Testis (tissue), 2 donors: ENCODE data around the gene CYP4F12.

Experiments
- CTCF ChIP-seq, 3 experiments: fragments of 450-650 bp in 2 of 3; fragments of 200-600 bp in 1 of 3; sonication (generic) in 1 of 3; IDR thresholded peaks; one replicate each; pipeline ENCODE4 v1.5.1; 2016 to 2019; ENCODE audit warnings: antibody characterized with exemption in 3 of 3, mild to moderate bottlenecking in 2 of 3, moderate library complexity in 1 of 3
- POLR2A ChIP-seq: fragments of 450-650 bp; IDR thresholded peaks from one replicate; pipeline ENCODE4 v1.6.1; 2017; ENCODE audit warnings: antibody characterized with exemption, mild to moderate bottlenecking, moderate library complexity

DNA sequence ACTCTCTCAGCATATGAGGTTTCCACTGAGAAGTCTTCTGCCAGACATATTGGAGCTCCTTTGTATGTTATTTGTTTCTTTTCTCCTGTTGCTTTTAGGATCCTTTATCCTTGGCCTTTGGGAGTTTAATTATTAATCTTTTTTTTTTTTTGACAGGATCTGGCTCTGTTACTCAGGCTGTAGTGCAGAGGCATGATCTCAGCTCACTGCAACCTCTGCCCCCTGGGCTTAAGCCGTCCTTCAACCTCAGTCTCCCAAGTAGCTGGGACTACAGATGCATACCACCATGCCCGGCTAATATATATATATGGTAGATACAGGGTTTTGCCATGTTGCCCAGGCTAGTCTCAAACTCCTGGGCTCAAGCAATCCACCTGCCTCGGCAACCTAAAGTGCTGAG, 38.8 kb upstream of the CYP4F12 start:
- TF ChIP-seq CTCF (IDR thresholded peaks at IDR 0.05) (no peak), POLR2A (no peak)
